Measurements from ENCODE around the gene CACHD1. TPM values are rescaled to one million over a fixed set of nuclear protein-coding genes. Genes with fewer than 3 reads are reported as not detected.

The CACHD1 gene
- total and polyA plus RNA-seq, 3 donors from 2014 or later, result 7.4 to 10.3 (median 8.3) TPM

DNA sequence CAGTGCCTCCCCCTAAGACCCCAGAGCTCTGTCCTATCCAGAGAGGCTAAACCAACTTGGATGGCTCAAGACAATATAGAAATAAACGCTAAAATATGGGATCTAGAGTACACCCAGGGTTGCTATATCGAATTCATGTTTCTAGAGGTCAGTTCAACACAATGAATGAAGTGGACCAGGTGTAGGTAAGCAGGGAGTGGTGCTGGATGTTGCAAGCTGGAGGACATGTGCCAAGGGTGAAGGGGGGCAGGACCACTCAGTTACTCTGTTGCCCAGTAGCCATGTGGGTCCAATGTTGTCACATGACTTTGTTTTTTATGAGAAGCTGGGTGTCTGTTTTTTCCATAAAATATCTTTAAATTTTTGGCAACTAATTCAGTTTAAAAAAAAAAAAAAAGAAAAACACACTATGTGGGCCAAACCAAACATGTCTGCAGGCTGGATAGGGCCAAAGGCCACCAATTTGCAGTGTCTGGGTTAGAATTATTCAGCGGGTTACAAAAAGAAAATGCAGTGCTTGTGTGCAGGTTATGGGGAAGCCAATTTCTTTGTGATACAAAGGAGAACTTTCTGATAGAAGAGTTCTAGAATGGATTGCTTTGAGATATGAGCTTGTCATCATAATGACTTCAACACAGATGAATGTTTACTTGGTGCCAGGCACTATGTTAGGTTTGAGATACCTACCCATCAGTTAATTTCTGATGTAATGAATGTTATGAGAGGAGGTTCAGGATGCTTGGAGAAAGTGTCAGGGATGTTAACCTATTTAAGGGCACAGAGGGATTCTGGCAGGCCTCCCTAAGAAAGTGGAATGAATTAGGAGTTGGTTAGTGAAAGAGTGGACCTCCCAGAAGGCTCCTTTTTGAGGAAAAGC is 8.9 kb downstream of the CACHD1 start:
- TF ChIP-seq POLR2A (IDR thresholded peaks at IDR 0.05), result no peak
- TF ChIP-seq, protein P1, sequence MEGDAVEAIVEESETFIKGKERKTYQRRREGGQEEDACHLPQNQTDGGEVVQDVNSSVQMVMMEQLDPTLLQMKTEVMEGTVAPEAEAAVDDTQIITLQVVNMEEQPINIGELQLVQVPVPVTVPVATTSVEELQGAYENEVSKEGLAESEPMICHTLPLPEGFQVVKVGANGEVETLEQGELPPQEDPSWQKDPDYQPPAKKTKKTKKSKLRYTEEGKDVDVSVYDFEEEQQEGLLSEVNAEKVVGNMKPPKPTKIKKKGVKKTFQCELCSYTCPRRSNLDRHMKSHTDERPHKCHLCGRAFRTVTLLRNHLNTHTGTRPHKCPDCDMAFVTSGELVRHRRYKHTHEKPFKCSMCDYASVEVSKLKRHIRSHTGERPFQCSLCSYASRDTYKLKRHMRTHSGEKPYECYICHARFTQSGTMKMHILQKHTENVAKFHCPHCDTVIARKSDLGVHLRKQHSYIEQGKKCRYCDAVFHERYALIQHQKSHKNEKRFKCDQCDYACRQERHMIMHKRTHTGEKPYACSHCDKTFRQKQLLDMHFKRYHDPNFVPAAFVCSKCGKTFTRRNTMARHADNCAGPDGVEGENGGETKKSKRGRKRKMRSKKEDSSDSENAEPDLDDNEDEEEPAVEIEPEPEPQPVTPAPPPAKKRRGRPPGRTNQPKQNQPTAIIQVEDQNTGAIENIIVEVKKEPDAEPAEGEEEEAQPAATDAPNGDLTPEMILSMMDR (IDR thresholded peaks at IDR 0.05), result no peak
- no peak for DNase-seq
- no peaks in the 10 kb centered on the region for H3K27me3 ChIP-seq
- intact Hi-C loops (cut with DNase I; ENCODE audit: low total_unique reads), result loop anchor here (10.0 kb wide), 1 partner anchor 66 kb away; no protein-coding TSS in a partner anchor
- H3K4me3 ChIP-seq, result no peak overlapping the region
- 65 to 68% methylated on average over 3 of the region's 3 CpGs for WGBS, 2 donors
- no peaks in the 10 kb centered on the region for H3K9me3 ChIP-seq
- H3K27ac ChIP-seq, result no peak overlapping the region
- H3K36me3 ChIP-seq (ENCODE audit: low read depth, missing control alignments), result no peaks in the 10 kb centered on the region
- H3K4me1 ChIP-seq, result peaks cover 30% of the 10 kb centered on the region

DNA sequence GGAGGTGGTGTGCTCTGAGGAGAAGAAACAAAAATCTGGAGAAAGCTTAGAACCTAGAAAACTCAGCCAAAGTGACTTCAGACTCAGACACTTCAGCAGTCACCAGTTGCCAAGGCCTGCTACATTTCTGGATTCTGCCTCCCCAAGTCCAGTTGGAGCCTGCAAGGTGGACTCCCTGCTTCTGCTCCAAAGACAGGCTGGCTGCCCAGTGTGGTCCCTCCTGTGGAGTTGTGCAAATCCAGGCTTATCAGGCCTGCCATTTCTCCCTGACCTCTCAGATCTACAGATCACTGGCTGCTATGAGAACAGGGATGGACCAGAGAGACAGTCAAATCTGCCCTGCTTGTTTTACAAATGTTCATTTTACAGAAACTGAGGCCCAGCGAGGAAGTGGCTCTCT is 9.9 kb downstream of the CACHD1 start:
- no peaks in the 10 kb centered on the region for H3K36me3 ChIP-seq (ENCODE audit: low read depth, missing control alignments)
- H3K27ac ChIP-seq, result no peak overlapping the region
- no peaks in the 10 kb centered on the region for H3K9me3 ChIP-seq
- WGBS, 2 donors, result 83 to 100% methylated on average over 1 of the region's 1 CpG
- H3K27me3 ChIP-seq, result no peaks in the 10 kb centered on the region
- TF ChIP-seq POLR2A (IDR thresholded peaks at IDR 0.05), result no peak
- TF ChIP-seq, protein P1 (IDR thresholded peaks at IDR 0.05), result no peak
- no peak for DNase-seq
- H3K4me3 ChIP-seq, result no peak overlapping the region
- H3K4me1 ChIP-seq, result peaks cover 30% of the 10 kb centered on the region
- intact Hi-C loops (cut with DNase I; ENCODE audit: low total_unique reads), result loop anchor here (10.0 kb wide), 1 partner anchor 65 kb away; no protein-coding TSS in a partner anchor

DNA sequence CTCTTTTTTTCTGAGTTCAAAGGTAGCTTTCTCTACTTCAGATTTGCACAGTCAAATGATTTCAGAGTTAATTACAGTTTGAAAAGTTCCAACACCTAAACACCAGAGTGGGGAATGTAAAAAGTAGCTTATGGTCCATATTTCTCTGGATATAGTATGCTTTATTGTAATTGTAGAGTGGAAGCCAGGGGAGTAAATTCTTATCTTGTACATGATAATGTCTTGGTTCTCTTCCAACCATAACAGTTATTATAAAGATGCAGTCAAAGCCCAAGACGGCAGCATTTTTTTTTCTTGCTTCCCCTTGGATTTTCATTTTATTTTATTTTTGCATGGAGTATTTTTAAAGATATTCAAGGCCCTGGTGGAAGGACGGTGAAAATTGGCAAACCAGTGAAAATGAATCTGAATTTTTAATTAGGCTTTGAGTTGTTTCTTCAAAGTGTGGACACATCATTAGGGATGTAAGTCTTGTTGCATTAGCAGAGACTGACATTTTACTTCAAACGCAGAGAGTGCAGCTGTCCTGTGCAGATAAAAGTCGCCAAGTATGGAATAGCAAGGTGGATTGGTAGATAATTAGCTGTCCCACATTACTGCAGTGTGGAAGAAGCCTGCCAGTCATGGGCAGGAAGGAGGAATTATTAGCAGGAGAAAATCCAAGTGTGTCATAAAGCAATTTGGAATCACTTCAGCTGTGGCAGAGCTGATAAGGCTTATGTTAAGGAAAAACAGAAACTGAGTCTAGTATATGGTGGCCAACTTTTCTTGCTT is 11.3 kb downstream of the CACHD1 start:
- DNase-seq, result no peak
- H3K27me3 ChIP-seq, result no peaks in the 10 kb centered on the region
- H3K9me3 ChIP-seq, result no peaks in the 10 kb centered on the region
- 56 to 66% methylated on average over 4 of the region's 4 CpGs for WGBS, 2 donors
- H3K36me3 ChIP-seq (ENCODE audit: low read depth, missing control alignments), result no peaks in the 10 kb centered on the region
- H3K4me1 ChIP-seq, result peaks cover 26% of the 10 kb centered on the region
- no peak overlapping the region for H3K4me3 ChIP-seq
- H3K27ac ChIP-seq, result no peak overlapping the region
- TF ChIP-seq, protein P1 (IDR thresholded peaks at IDR 0.05), result no peak
- TF ChIP-seq POLR2A (IDR thresholded peaks at IDR 0.05), result no peak
- intact Hi-C loops (cut with DNase I; ENCODE audit: low total_unique reads), result no loop called here

DNA sequence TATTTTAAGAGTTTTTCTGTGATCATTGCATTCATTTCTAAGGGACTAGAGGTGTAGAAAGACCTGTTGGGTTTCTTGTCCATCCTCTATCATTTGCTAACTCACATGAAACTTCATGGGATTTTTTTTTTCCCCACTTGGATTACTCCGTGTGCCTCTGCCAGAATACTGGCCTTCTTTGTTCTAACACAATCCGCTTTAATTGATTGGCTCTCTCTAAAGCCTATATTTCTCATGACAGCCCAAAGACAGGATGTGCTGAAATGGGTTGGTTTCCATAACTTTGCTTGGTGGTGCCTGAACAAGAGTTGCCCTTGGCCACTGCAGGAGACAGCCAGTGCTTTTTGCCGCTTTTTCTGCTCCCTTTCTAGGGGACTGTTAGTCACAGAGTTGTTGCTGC is 12.2 kb downstream of the CACHD1 start:
- TF ChIP-seq, protein P1 (IDR thresholded peaks at IDR 0.05), result no peak
- TF ChIP-seq POLR2A (IDR thresholded peaks at IDR 0.05), result no peak
- no peaks in the 10 kb centered on the region for H3K9me3 ChIP-seq
- H3K4me3 ChIP-seq, result no peak overlapping the region
- no peaks in the 10 kb centered on the region for H3K27me3 ChIP-seq
- no peak for DNase-seq
- intact Hi-C loops (cut with DNase I; ENCODE audit: low total_unique reads), result no loop called here
- H3K27ac ChIP-seq, result no peak overlapping the region
- H3K36me3 ChIP-seq (ENCODE audit: low read depth, missing control alignments), result no peaks in the 10 kb centered on the region
- 79 to 83% methylated on average over 3 of the region's 3 CpGs for WGBS, 2 donors
- peaks cover 17% of the 10 kb centered on the region for H3K4me1 ChIP-seq
